HG02763 (cell line): ENCODE measurements around the gene MARK2.

ENCODE experiments used
- ATAC-seq: cut with Tn5 transposase; IDR thresholded peaks from one replicate; pipeline ENCODE4 v1.9.1; 2021; ENCODE audit warnings: mild to moderate bottlenecking, moderate library complexity; ENCODE audit not compliant: unreplicated experiment

Gene MARK2

DNA sequence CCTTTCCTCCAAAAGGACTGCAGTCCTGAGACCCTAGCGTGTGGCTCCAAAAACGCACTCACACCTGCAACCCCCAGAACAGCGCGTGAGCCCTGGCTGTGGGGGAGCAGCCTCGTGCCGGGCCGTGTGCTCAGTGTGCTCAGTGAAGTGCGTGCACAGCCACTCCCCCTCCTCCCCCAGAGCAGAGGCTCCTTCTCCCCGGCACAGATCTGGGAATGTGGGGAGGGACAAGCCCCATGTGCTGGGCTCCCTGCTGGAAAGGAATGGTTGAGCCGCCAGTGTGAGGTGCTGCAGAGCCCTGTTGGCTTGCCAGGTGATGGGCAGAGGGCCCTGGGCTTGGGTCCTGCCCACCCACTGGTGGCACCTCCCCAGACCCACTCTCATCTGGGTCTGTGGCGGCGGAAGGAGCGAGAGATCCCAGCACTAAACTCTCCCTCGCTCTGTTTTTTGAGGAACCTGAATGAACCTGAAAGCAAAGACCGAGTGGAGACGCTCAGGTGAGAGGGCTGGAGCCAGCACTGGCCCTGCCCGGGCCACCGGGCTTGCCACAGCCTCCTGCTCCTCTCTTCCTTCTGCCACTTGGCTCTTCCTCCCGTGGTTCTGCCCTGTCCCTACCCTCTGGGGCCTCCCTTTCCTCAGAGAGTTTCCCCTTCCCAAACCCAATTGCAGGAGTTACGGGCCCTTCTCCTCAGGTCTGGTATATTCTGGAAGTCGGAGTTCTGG, 69.1 kb downstream of the MARK2 start:
- no peak for ATAC-seq

- no peak for ATAC-seq
These were observed 69.9 kb downstream of the MARK2 start for GRCh38 chr11:63908631-63909401.

- ATAC-seq: no peak
These were observed 70.9 kb downstream of the MARK2 start for GRCh38 chr11:63909591-63910506.

DNA sequence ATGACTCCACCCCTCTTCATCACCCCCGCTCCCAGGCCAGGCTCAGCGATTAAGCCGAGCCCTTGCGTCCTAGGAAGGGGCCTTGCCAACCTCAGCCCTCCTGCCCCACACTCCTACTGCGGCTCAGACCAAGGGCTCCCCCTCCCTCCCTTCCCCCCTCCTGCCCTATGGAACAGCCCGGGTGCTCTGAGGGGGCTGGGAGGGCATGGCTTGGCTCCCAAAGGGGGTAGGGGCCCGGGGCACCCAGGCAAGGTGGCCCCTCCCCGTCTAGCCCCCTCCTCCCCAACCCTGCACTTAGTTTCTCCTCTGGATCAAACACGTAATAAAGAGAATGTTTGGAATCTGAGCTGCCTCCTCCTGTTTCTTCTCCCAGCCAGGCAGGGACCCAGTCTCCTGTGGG, 71.8 kb downstream of the MARK2 start:
- no peak for ATAC-seq

DNA sequence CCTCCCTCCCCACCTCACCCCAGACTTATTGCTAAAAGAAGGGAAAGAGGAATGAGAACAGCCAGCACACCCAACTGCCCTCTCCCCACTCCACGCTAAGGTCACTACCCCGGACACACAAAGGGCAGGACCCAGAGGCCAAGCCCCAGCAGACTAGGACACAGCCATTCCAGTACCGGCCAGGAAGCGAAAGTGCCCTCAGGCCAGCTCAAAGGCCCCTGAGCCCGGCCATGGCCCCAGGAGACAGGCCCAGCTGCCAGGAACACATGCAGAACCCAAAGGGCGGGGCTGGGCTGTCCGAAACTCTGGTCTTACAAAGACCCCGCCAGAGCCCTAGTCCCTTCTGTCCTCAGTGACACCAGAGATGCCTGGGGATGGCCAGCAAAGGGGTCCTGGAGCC, 72.5 kb downstream of the MARK2 start:
- no peak for ATAC-seq

GRCh38 chr11:63911876-63912275, 73.0 kb downstream of the MARK2 start:
- ATAC-seq: no peak

GRCh38 chr11:63912678-63913077, 73.8 kb downstream of the MARK2 start:
- no peak for ATAC-seq

GRCh38 chr11:63913866-63914830, 75.2 kb downstream of the MARK2 start:
- no peak for ATAC-seq

DNA sequence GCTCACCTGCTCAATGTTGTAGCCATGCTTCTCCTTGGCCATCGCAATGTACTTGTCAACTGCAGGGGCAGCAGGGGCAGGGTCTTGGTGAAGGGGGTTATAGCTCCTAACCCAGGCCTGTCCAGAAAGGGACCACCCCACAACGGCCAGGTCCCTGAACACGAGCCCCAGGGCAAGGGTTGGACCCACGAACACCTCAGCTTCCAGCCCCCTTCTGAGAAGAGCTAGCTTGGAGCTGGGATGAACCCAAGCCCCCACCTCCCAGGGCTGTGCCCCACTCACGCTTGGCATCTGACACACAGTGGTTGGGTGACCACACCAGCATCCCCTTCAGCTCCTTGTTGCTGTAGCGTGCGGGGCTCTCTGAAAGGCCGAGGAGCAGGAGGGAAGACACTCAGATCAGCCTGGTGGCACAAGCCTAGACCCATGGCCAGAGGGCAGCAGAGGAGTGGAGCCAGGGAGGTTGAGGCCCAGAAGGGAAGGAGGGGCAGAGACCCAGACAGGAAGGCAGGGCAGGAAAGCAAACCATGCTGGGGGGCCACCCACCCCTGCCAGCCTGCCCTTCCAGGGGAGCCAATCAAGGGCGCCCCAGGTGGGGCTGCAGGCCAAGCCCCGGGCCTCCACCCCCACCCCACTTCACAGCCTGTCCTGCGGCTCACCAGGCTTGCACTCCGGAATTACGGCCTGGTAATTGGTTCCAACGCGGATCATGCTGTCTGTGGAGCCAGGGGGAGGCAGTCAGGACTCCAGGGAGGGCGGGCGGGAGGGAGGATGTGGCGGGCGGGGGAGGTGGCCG, 76.2 kb downstream of the MARK2 start:
- no peak for ATAC-seq

- ATAC-seq: no peak
These were observed 77.3 kb downstream of the MARK2 start for GRCh38 chr11:63915961-63916836.

- ATAC-seq: no peak
These were observed 78.2 kb downstream of the MARK2 start, which contains the start of gene RCOR2 for GRCh38 chr11:63916837-63917691. TSS of gene RCOR2 (minus strand) at chr11:63917164. CDS start at chr11:63916456, 708 bp downstream.

DNA sequence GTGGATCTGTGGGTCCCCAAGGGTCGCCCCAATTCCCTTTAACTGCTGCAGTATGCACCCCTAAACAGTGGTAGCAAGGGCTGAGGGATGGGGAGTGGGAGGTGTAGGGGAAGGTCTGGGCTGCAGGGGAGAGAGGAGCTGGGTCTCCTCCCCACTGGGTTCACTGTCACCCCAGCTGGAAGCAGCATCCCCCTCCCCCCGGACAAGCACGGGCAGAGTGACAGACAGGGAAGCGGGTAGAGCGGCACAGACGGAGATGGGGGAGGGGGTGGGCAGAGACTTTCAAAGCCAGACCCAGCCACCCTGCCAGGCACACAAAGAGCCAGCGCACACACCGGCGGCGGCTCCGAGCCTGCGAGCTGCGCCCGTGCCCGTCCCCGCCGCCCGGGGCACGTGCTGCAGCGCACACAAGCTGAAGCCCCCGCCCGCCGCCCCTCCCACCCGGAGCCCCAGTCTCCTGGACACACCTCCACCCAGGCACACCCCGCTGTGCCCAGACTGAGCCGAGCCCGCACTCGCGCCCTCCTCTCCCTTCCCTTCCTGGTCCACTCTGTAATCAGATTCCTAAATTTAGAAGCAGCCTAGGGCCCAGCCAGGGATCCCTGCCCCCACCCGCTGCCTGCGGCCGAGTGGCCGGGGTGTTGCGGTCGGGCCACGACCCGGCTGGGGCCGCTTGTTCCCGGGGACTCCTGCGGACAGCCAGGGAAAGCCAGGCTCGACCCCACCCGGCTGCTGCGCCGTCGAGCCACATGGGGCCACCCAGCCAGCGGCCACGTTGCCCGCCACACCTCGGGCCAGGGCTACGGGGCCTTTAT, 79.0 kb downstream of the MARK2 start:
- no peak for ATAC-seq

GRCh38 chr11:63918507-63919191, 79.7 kb downstream of the MARK2 start:
- ATAC-seq: no peak

- ATAC-seq: no peak
These were observed 80.6 kb downstream of the MARK2 start for GRCh38 chr11:63919267-63920125.
